HL-60 (cell line): ENCODE data around the gene DPY30.

ENCODE experiments used
- CTCF ChIP-seq: IDR thresholded peaks from one replicate; pipeline ENCODE4 v1.5.1; 2011; ENCODE audit warnings: low read length, control low read depth, inconsistent platforms; ENCODE audit not compliant: insufficient read depth
- GABPA ChIP-seq: IDR thresholded peaks from 2 replicates; pipeline ENCODE4 v1.6.1; 2012; ENCODE audit warnings: low read depth
- POLR2AphosphoS5 ChIP-seq: IDR thresholded peaks from 2 replicates; pipeline ENCODE4 v1.6.1; 2012; ENCODE audit warnings: low read depth
- REST ChIP-seq: IDR thresholded peaks from 2 replicates; pipeline ENCODE4 v1.6.1; 2012; ENCODE audit warnings: low read depth; ENCODE audit not compliant: insufficient replicate concordance
- SPI1 ChIP-seq: IDR thresholded peaks from 2 replicates; pipeline ENCODE4 v1.6.1; 2012; ENCODE audit warnings: low read depth, mild to moderate bottlenecking, borderline replicate concordance

- TF ChIP-seq CTCF (no peak), POLR2AphosphoS5 (no peak), REST (no peak), GABPA (no peak), SPI1 (no peak)
Observed at GRCh38 chr2:32067549-32067948, 27.9 kb upstream of the DPY30 start.
